Stimulated activated CD4-positive, alpha-beta T cell treated with anti-CD3 and anti-CD28 coated beads, Interleukin-15, amount 100 ng/mL, for 24 hours (primary cell): ENCODE data around the gene MS4A10.

Source experiments
- DNase-seq: peaks from one replicate; pipeline ENCODE4 v3.0.0-alpha.2; 2020

MS4A10 gene

GRCh38 chr11:60831501-60832079 lies 46.5 kb downstream of the MS4A10 start:
- DNase-seq: no peak

- no peak for DNase-seq
Measured at GRCh38 chr11:60834742-60835533, 49.8 kb downstream of the MS4A10 start.

- no peak for DNase-seq
Measured at GRCh38 chr11:60835534-60835846, 50.4 kb downstream of the MS4A10 start.

GRCh38 chr11:60836866-60837515 lies 51.9 kb downstream of the MS4A10 start:
- no peak for DNase-seq

- DNase-seq: no peak
Measured at GRCh38 chr11:60838132-60838531, 53.0 kb downstream of the MS4A10 start.

GRCh38 chr11:60840470-60841430 lies 55.6 kb downstream of the MS4A10 start:
- DNase-seq: no peak

GRCh38 chr11:60841797-60842667 lies 56.9 kb downstream of the MS4A10 start, which contains the start of gene CCDC86:
CCDC86 (plus strand) TSS chr11:60842113; CDS start chr11:60842125, 12 bp downstream.
- DNase-seq: peak; percentile 98

- DNase-seq: no peak
Measured at GRCh38 chr11:60842668-60843600, 57.8 kb downstream of the MS4A10 start.

- no peak for DNase-seq
Measured at GRCh38 chr11:60844045-60844869, 59.1 kb downstream of the MS4A10 start.

GRCh38 chr11:60844870-60845221 lies 59.7 kb downstream of the MS4A10 start:
- no peak for DNase-seq

GRCh38 chr11:60845338-60845737 lies 60.2 kb downstream of the MS4A10 start:
- no peak for DNase-seq

GRCh38 chr11:60847281-60847680 lies 62.1 kb downstream of the MS4A10 start:
- no peak for DNase-seq

GRCh38 chr11:60847896-60848295 lies 62.8 kb downstream of the MS4A10 start:
- DNase-seq: no peak

- no peak for DNase-seq
Measured at GRCh38 chr11:60848714-60849151, 63.6 kb downstream of the MS4A10 start.

GRCh38 chr11:60849641-60850520 lies 64.7 kb downstream of the MS4A10 start:
- no peak for DNase-seq
